ENCODE data around the gene LOXHD1. TPM values are rescaled to one million over a fixed set of nuclear protein-coding genes. Genes with fewer than 3 reads are reported as not detected.

LOXHD1 gene
- total RNA-seq, 6 donors from 2014 or later: 0.30 to 7.3 (median 1.00) TPM

DNA sequence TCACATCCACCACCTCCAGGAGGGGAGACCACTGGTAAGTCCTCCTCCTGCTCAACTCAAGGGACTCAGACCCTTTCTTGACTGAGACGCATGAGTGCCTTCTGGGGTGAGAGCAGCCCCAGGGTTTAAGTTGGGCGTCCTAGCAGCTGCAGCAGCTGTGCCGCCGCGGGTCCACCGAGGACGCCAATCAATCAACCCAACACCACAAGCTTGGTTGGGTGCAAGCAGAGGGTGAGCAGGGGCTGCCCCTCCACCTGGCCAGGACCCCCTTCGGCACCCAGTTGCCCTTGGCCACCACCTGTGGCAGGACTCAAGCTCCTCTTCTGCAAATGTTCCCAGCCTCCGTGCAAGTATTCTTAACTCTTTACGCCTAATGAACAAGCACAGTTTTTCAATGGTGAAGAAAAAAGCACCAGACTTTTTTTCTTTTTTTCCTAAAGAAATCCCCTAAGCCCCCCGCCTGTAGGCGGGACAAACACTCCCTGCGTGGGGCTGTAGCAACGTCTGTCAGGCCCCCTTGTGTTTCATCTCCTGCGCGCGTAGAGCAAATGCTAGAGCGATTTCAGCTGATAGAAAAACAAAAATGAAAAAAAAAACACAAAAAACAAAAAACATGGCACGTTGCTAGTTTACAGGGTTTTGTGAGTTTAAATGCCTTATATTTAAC, 197.1 kb downstream of the LOXHD1 start:
- no peaks in the 10 kb centered on the region for H3K9me3 ChIP-seq
- DNase-seq (peak in 1 of 2 donors; percentile 59), ATAC-seq (ENCODE audit: low FRiP score in 2 of 2) (no peak)
- H3K27me3 ChIP-seq: no peaks in the 10 kb centered on the region
- no peak overlapping the region for H3K4me3 ChIP-seq
- 90% methylated on average over 12 to 19 of the region's 19 CpGs for WGBS, 2 donors
- H3K36me3 ChIP-seq: no peaks in the 10 kb centered on the region
- peaks cover 0 to 2% (median 0%) of the 10 kb centered on the region in 4 donors for H3K4me1 ChIP-seq
- H3K27ac ChIP-seq: no peak overlapping the region
- TF ChIP-seq POLR2A (IDR thresholded peaks at IDR 0.05) (no peak), POLR2AphosphoS5 (IDR thresholded peaks at IDR 0.05) (no peak), EP300 (IDR thresholded peaks at IDR 0.05) (no peak), CTCF (IDR thresholded peaks at IDR 0.05) (no peak)

- WGBS, 2 donors: 77 to 89% methylated on average over 6 of the region's 6 CpGs
- no peaks in the 10 kb centered on the region for H3K4me1 ChIP-seq
- TF ChIP-seq CTCF (IDR thresholded peaks at IDR 0.05) (no peak), POLR2A (IDR thresholded peaks at IDR 0.05) (no peak), POLR2AphosphoS5 (IDR thresholded peaks at IDR 0.05) (no peak), EP300 (IDR thresholded peaks at IDR 0.05) (no peak)
- H3K36me3 ChIP-seq: no peaks in the 10 kb centered on the region
- H3K27me3 ChIP-seq: no peaks in the 10 kb centered on the region
- no peak for DNase-seq
- H3K9me3 ChIP-seq: no peaks in the 10 kb centered on the region
- no peak for ATAC-seq (ENCODE audit: low FRiP score in 2 of 2)
- no peak overlapping the region for H3K4me3 ChIP-seq
- H3K27ac ChIP-seq: no peak overlapping the region
Measured at GRCh38 chr18:46458472-46458871, 198.5 kb downstream of the LOXHD1 start.

DNA sequence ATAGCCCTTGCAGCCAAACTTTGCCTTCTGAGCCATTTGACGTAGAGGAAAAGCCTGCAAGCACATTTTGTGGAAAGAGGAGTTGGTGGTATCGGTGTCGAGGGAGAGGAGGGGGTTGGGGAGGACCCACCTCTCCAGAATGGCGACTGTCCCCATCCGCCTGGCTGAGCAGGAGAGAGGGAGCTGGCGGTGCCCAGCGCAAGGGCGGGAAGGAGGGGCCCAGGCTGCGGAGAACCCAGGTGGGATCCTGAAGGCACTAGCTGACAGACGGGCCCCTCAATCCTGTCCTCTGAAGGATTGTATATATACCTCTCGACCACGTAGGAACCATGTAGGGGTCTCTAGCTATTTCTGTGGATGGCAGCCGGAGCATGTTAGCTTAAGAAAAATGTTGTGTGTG, 200.3 kb downstream of the LOXHD1 start:
- no peak for DNase-seq

DNA sequence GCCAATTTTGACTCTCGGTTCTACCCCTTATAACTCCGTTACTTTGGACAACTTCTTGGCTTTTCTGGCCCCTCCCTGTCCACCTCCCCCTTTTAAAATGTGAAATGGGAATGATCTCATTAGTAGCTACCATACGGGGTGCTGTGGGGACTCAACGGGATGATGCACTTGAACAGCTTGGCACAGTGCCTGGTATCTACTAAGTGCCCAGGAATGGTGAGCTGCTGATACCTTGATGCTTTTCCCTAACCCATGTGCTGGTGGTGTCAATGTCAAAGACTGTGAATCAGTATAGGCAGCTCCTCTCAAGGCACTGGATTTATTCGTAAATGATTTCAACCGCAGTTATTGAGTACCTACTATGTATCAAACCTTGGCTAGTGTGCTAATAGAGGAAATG, 204.2 kb downstream of the LOXHD1 start:
- ATAC-seq (ENCODE audit: low FRiP score in 2 of 2) (no peak), DNase-seq (no peak)
- TF ChIP-seq EP300 (IDR thresholded peaks at IDR 0.05) (no peak), POLR2AphosphoS5 (IDR thresholded peaks at IDR 0.05) (no peak), POLR2A (IDR thresholded peaks at IDR 0.05) (no peak), CTCF (IDR thresholded peaks at IDR 0.05) (no peak)
- Histone ChIP-seq H3K4me3 (no peak overlapping the region), H3K9me3 (no peaks in the 10 kb centered on the region), H3K27ac (no peak overlapping the region), H3K27me3 (no peaks in the 10 kb centered on the region), H3K36me3 (no peaks in the 10 kb centered on the region), H3K4me1 (no peaks in the 10 kb centered on the region)
- 83 to 87% methylated on average over 6 of the region's 6 CpGs for WGBS, 2 donors

More for the DNA sequence above, 200.3 kb downstream of the LOXHD1 start:
- H3K36me3 ChIP-seq: no peaks in the 10 kb centered on the region
- no peak for ATAC-seq (ENCODE audit: low FRiP score in 2 of 2)
- no peaks in the 10 kb centered on the region for H3K27me3 ChIP-seq
- no peak overlapping the region for H3K27ac ChIP-seq
- 88 to 94% methylated on average over 11 to 13 of the region's 13 CpGs for whole genome bisulfite sequencing, 2 donors
- no peak overlapping the region for H3K4me3 ChIP-seq
- no peaks in the 10 kb centered on the region for H3K9me3 ChIP-seq
- no peaks in the 10 kb centered on the region for H3K4me1 ChIP-seq
- TF ChIP-seq EP300 (IDR thresholded peaks at IDR 0.05) (no peak), POLR2AphosphoS5 (IDR thresholded peaks at IDR 0.05) (no peak), POLR2A (IDR thresholded peaks at IDR 0.05) (no peak), CTCF (IDR thresholded peaks at IDR 0.05) (no peak)

GRCh38 chr18:46449499-46449898, 207.5 kb downstream of the LOXHD1 start:
- H3K27ac ChIP-seq: no peak overlapping the region
- H3K36me3 ChIP-seq: no peaks in the 10 kb centered on the region
- 0 to 69% methylated on average over 1 of the region's 1 CpG for WGBS, 2 donors
- H3K4me3 ChIP-seq: no peak overlapping the region
- no peaks in the 10 kb centered on the region for H3K27me3 ChIP-seq
- no peaks in the 10 kb centered on the region for H3K9me3 ChIP-seq
- DNase-seq: no peak
- ATAC-seq (ENCODE audit: low FRiP score in 2 of 2): no peak
- H3K4me1 ChIP-seq: peaks cover 0 to 4% (median 0%) of the 10 kb centered on the region in 4 donors
- TF ChIP-seq POLR2A (IDR thresholded peaks at IDR 0.05) (no peak), POLR2AphosphoS5 (IDR thresholded peaks at IDR 0.05) (no peak), CTCF (IDR thresholded peaks at IDR 0.05) (no peak), EP300 (IDR thresholded peaks at IDR 0.05) (no peak)
